GM10248 (cell line): ENCODE data around the gene PRKCB.

Experiments used
- CTCF ChIA-PET: fragments of 300-600 bp; sonication (Branson Sonifier 250); formaldehyde crosslinking; extraction: SDS; loops from one replicate; lab custom pipeline; 2021; ENCODE audit warnings: antibody characterized with exemption; lab: Yijun Ruan, JAX
- POLR2A ChIA-PET: fragments of 350-650 bp; sonication (Branson Sonifier 250); formaldehyde crosslinking; extraction: SDS; loops from one replicate; lab custom pipeline; 2020; ENCODE audit warnings: antibody characterized with exemption; lab: Yijun Ruan, JAX
- DNase-seq: peaks from one replicate; pipeline ENCODE4 v3.0.0; 2012; ENCODE audit errors: extremely low spot score
- CTCF ChIP-seq: IDR thresholded peaks from 2 replicates; pipeline ENCODE4 v1.5.1; 2012; ENCODE audit warnings: mild to moderate bottlenecking, low read depth; ENCODE audit errors: extremely low read depth, missing control alignments, control extremely low read depth

PRKCB gene

GRCh38 chr16:23893986-23894385, 58.2 kb downstream of the PRKCB start:
- no peak for TF ChIP-seq CTCF
- ChIA-PET POLR2A (no interaction called here), CTCF (interaction anchor here (1.0 to 2.5 kb wide), 3 partner anchors 10 to 16 kb away, joined by 4 to 9 read pairs (median 7); no protein-coding TSS in a partner anchor)
- no peak for DNase-seq

- TF ChIP-seq CTCF: no peak
- POLR2A ChIA-PET: no interaction called here
Measured at GRCh38 chr16:23895052-23895451, 59.3 kb downstream of the PRKCB start.

GRCh38 chr16:23896832-23897821, 61.3 kb downstream of the PRKCB start:
- CTCF ChIA-PET: interaction anchor here (1.4 to 3.0 kb wide), 3 partner anchors 14 to 69 kb away, joined by 4 to 26 read pairs (median 5); no protein-coding TSS in a partner anchor

More at GRCh38 chr16:23895052-23895451, 59.3 kb downstream of the PRKCB start:
- CTCF ChIA-PET: interaction anchor here (1.1 to 2.5 kb wide), 7 partner anchors 11 to 115 kb away, joined by 3 to 7 read pairs (median 5); no protein-coding TSS in a partner anchor
- DNase-seq: no peak

GRCh38 chr16:23898682-23899430, 63.1 kb downstream of the PRKCB start:
- ChIA-PET POLR2A (no interaction called here), CTCF (interaction anchor here (1.5 to 3.0 kb wide), 2 partner anchors 16 to 67 kb away, joined by 4 to 26 read pairs; no protein-coding TSS in a partner anchor)
- TF ChIP-seq CTCF: no peak
- DNase-seq: no peak

More at GRCh38 chr16:23896832-23897821, 61.3 kb downstream of the PRKCB start:
- DNase-seq: no peak
- POLR2A ChIA-PET: no interaction called here
- no peak for TF ChIP-seq CTCF

GRCh38 chr16:23899869-23900268, 64.1 kb downstream of the PRKCB start:
- ChIA-PET POLR2A (no interaction called here), CTCF (no interaction called here)
- no peak for TF ChIP-seq CTCF
- no peak for DNase-seq
